H1 (cell line): ENCODE data around the gene C2orf66.

Source experiments
- CHD7 ChIP-seq: fragments of 300-600 bp; sonication (generic); IDR thresholded peaks from 2 replicates; pipeline ENCODE4 v1.7.1; 2012; ENCODE audit warnings: low read length, moderate library complexity, mild to moderate bottlenecking, inconsistent platforms; ENCODE audit not compliant: insufficient replicate concordance
- CTCF ChIP-seq, 3 experiments: IDR thresholded peaks; 1 replicate in 2 of 3; 2 replicates in 1 of 3; pipeline versions ENCODE4 v1.5.1 to v1.6.1; 2011; ENCODE audit warnings: low read length in 3 of 3, mild to moderate bottlenecking in 3 of 3, inconsistent platforms in 2 of 3, low read depth in 1 of 3, moderate library complexity in 1 of 3; ENCODE audit not compliant: insufficient read depth in 1 of 3; ENCODE audit errors: control extremely low read depth in 1 of 3
- EP300 ChIP-seq, 2 experiments: IDR thresholded peaks; 1 replicate in 1 of 2; 2 replicates in 1 of 2; pipeline ENCODE4 v1.6.1; 2011 to 2012; ENCODE audit warnings: low read depth in 2 of 2, low read length in 2 of 2, mild to moderate bottlenecking in 2 of 2, borderline replicate concordance in 1 of 2, inconsistent platforms in 1 of 2, moderate library complexity in 1 of 2
- EZH2 ChIP-seq: fragments of 200-600 bp; sonication (generic); IDR thresholded peaks from 2 replicates; pipeline ENCODE4 v1.7.1; 2012; ENCODE audit warnings: low read depth, mild to moderate bottlenecking, moderate library complexity, low read length, inconsistent platforms; ENCODE audit not compliant: severe bottlenecking
- PHF8 ChIP-seq: fragments of 200-600 bp; sonication (generic); conservative IDR thresholded peaks from 2 replicates; pipeline ENCODE4 v1.7.1; 2012; ENCODE audit warnings: low read depth, mild to moderate bottlenecking, inconsistent platforms, low read length, moderate library complexity
- POLR2AphosphoS5 ChIP-seq: IDR thresholded peaks from 2 replicates; pipeline ENCODE4 v1.6.1; 2011; ENCODE audit warnings: low read depth, low read length
- RAD21 ChIP-seq, 2 experiments: IDR thresholded peaks in 1 of 2; conservative IDR thresholded peaks in 1 of 2; 2 replicates each; pipeline ENCODE4 v1.6.1; 2011; ENCODE audit warnings: low read depth in 2 of 2, low read length in 2 of 2, improper control_type of control experiment in 1 of 2, inconsistent platforms in 1 of 2, mild to moderate bottlenecking in 1 of 2, moderate library complexity in 1 of 2
- TAF1 ChIP-seq: IDR thresholded peaks from 2 replicates; pipeline ENCODE4 v1.6.1; 2011; ENCODE audit warnings: mild to moderate bottlenecking, low read depth, low read length
- YY1 ChIP-seq: IDR thresholded peaks from 2 replicates; pipeline ENCODE4 v1.6.1; 2011; ENCODE audit warnings: low read depth, mild to moderate bottlenecking, low read length

GRCh38 chr2:196801674-196802261 lies 7.4 kb downstream of the C2orf66 start:
- TF ChIP-seq CTCF (IDR thresholded peaks at IDR 0.05; ENCODE audit: control extremely low read depth in 1 of 3, insufficient read depth in 1 of 3, low read depth in 1 of 3, low read length in 3 of 3), result no peak
- no peak for TF ChIP-seq PHF8
- TF ChIP-seq EZH2, result no peak
- no peak for TF ChIP-seq RAD21 (IDR thresholded peaks at IDR 0.05 in 1 of 2, conservative IDR thresholded peaks at IDR 0.05 in 1 of 2; ENCODE audit: low read depth in 2 of 2, low read length in 2 of 2)
- no peak for TF ChIP-seq EP300 (IDR thresholded peaks at IDR 0.05; ENCODE audit: borderline replicate concordance in 1 of 2, low read depth in 2 of 2, low read length in 2 of 2)
- TF ChIP-seq TAF1, result no peak
- TF ChIP-seq POLR2AphosphoS5, result no peak
- no peak for TF ChIP-seq YY1
- no peak for TF ChIP-seq CHD7
